Measurements from ENCODE around the gene ARFGEF2. TPM values are rescaled to one million over a fixed set of nuclear protein-coding genes. Genes with fewer than 3 reads are reported as not detected.

ARFGEF2 gene
- total and polyA plus RNA-seq, 2 of the 4 experiments (the other 2 are of a cell fraction) = 10.3 to 39.1 TPM

GRCh38 chr20:48875233-48875913 is 46.1 kb upstream of the ARFGEF2 start:
- H3K9me1 ChIP-seq (ENCODE audit: insufficient read depth, low read length) = no peaks in the 10 kb centered on the region
- H3K18ac ChIP-seq (ENCODE audit: low read depth, low read length) = no peak overlapping the region
- H3K56ac ChIP-seq (ENCODE audit: extremely low read depth, insufficient read depth, low read length) = no peak overlapping the region
- H4K5ac ChIP-seq (ENCODE audit: low read depth, low read length) = no peak overlapping the region
- no peak overlapping the region for H2BK20ac ChIP-seq (ENCODE audit: low read depth, low read length)
- no peaks in the 10 kb centered on the region for H3K36me3 ChIP-seq (ENCODE audit: control insufficient read depth, insufficient read depth, low read length)
- H3K4me3 ChIP-seq (ENCODE audit: insufficient read depth, low read depth, low read length) = no peak overlapping the region
- dilution Hi-C loops (cut with HindIII; ENCODE audit: low sequenced_read_pairs, unreplicated experiment) (no loop called here), in situ Hi-C loops (cut with MboI; ENCODE audit: low sequenced_read_pairs) (loop anchor here (25.0 kb wide), 1 partner anchor 88 kb away; no protein-coding TSS in a partner anchor), intact Hi-C loops (cut with micrococcal nuclease) (no loop called here)
- H3K27me3 ChIP-seq (ENCODE audit: control insufficient read depth, insufficient read depth, low read length) = peaks cover 10% of the 10 kb centered on the region; the same call in 1 of the 2 replicates
- H3K79me1 ChIP-seq (ENCODE audit: low read depth in 1 of 2, low read length in 2 of 2) = no peaks in the 10 kb centered on the region
- 0 out of 2 replicates have a peak, but pooled peaks cover 2% of the 10 kb centered on the region for H3K9me3 ChIP-seq (ENCODE audit: control insufficient read depth, insufficient read depth, low read length)
- ATAC-seq (ENCODE audit: low read depth) (no peak), DNase-seq (no peak)
- H3K27ac ChIP-seq (ENCODE audit: insufficient read depth, low read length) = no peak overlapping the region
- 78% methylated on average over 12 of the region's 17 CpGs; no CpG with 5 or more reads in 1 of the 2 experiments for WGBS, 2 experiments (ENCODE audit: extremely low coverage in 2 of 2, insufficient read length in 1 of 2)
- H4K20me1 ChIP-seq (ENCODE audit: insufficient read depth, low read length) = no peaks in the 10 kb centered on the region
- no peak overlapping the region for H4K8ac ChIP-seq (ENCODE audit: low read depth in 2 of 2, low read length in 2 of 2)
- H3K9ac ChIP-seq (ENCODE audit: low read depth, low read length) = no peak overlapping the region
- ChIA-PET CTCF (interaction anchor here (0.6 kb wide), 1 partner anchor 29 kb away, joined by 4 read pairs; no protein-coding TSS in a partner anchor), POLR2A (ENCODE audit: unreplicated experiment) (no interaction called here)
- no peak overlapping the region for H3K4ac ChIP-seq (ENCODE audit: low read depth, low read length)
- H2BK120ac ChIP-seq (ENCODE audit: low read depth, low read length) = no peak overlapping the region
- no peaks in the 10 kb centered on the region for H3K4me1 ChIP-seq (ENCODE audit: control insufficient read depth, insufficient read depth, low read length)
- H2AFZ ChIP-seq (replicated peaks; ENCODE audit: low read length, poor library complexity) = peak overlapping the region; percentile 21
- TF ChIP-seq, protein P1, sequence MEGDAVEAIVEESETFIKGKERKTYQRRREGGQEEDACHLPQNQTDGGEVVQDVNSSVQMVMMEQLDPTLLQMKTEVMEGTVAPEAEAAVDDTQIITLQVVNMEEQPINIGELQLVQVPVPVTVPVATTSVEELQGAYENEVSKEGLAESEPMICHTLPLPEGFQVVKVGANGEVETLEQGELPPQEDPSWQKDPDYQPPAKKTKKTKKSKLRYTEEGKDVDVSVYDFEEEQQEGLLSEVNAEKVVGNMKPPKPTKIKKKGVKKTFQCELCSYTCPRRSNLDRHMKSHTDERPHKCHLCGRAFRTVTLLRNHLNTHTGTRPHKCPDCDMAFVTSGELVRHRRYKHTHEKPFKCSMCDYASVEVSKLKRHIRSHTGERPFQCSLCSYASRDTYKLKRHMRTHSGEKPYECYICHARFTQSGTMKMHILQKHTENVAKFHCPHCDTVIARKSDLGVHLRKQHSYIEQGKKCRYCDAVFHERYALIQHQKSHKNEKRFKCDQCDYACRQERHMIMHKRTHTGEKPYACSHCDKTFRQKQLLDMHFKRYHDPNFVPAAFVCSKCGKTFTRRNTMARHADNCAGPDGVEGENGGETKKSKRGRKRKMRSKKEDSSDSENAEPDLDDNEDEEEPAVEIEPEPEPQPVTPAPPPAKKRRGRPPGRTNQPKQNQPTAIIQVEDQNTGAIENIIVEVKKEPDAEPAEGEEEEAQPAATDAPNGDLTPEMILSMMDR (conservative IDR thresholded peaks at IDR 0.05; ENCODE audit: low read depth, low read length) = no peak
- TF ChIP-seq, protein P2, sequence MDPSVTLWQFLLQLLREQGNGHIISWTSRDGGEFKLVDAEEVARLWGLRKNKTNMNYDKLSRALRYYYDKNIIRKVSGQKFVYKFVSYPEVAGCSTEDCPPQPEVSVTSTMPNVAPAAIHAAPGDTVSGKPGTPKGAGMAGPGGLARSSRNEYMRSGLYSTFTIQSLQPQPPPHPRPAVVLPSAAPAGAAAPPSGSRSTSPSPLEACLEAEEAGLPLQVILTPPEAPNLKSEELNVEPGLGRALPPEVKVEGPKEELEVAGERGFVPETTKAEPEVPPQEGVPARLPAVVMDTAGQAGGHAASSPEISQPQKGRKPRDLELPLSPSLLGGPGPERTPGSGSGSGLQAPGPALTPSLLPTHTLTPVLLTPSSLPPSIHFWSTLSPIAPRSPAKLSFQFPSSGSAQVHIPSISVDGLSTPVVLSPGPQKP (IDR thresholded peaks at IDR 0.05; ENCODE audit: borderline replicate concordance, low read depth, low read length) = no peak
- TF ChIP-seq BHLHE40 (IDR thresholded peaks at IDR 0.05; ENCODE audit: low read depth, low read length) (no peak), RAD21 (IDR thresholded peaks at IDR 0.05; ENCODE audit: low read length) (no peak), MAZ (IDR thresholded peaks at IDR 0.05; ENCODE audit: borderline replicate concordance, low read depth, low read length) (no peak), MXI1 (IDR thresholded peaks at IDR 0.05; ENCODE audit: borderline replicate concordance, low read depth, low read length) (no peak), RCOR1 (IDR thresholded peaks at IDR 0.05; ENCODE audit: insufficient replicate concordance, low read length) (no peak), CHD1 (IDR thresholded peaks at IDR 0.05; ENCODE audit: low read depth, low read length) (no peak), FOS (IDR thresholded peaks at IDR 0.05; ENCODE audit: low read depth, low read length) (no peak), RFX5 (IDR thresholded peaks at IDR 0.05; ENCODE audit: low read depth, low read length) (no peak), POLR2A (IDR thresholded peaks at IDR 0.05; ENCODE audit: low read depth, low read length) (no peak), SMC3 (IDR thresholded peaks at IDR 0.05; ENCODE audit: low read depth, low read length) (no peak), NFE2L2 (IDR thresholded peaks at IDR 0.05; ENCODE audit: low read depth, low read length) (no peak), MAFK (IDR thresholded peaks at IDR 0.05; ENCODE audit: low read depth, low read length) (no peak), CEBPB (IDR thresholded peaks at IDR 0.05; ENCODE audit: low read depth, low read length) (no peak)
- TF ChIP-seq, protein P3, sequence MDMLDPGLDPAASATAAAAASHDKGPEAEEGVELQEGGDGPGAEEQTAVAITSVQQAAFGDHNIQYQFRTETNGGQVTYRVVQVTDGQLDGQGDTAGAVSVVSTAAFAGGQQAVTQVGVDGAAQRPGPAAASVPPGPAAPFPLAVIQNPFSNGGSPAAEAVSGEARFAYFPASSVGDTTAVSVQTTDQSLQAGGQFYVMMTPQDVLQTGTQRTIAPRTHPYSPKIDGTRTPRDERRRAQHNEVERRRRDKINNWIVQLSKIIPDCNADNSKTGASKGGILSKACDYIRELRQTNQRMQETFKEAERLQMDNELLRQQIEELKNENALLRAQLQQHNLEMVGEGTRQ (IDR thresholded peaks at IDR 0.05; ENCODE audit: low read depth, low read length) = no peak
- no peak overlapping the region for H2AK5ac ChIP-seq (ENCODE audit: low read depth, low read length)
- H3K4me2 ChIP-seq (ENCODE audit: low read depth, low read length) = no peak overlapping the region
- no peak overlapping the region for H4K91ac ChIP-seq (ENCODE audit: insufficient read depth, low read depth, low read length)
- BruUV-seq (replicated peaks) = no TSS peak
- peak overlapping the region; percentile 55 for H2AK9ac ChIP-seq (replicated peaks; ENCODE audit: low read depth, low read length, poor library complexity)
- no peak overlapping the region for H3K14ac ChIP-seq (replicated peaks; ENCODE audit: low read depth, low read length)
- no peak overlapping the region for H2BK15ac ChIP-seq (ENCODE audit: low read depth, low read length)
- no peak overlapping the region for H3K23ac ChIP-seq (ENCODE audit: low read depth, low read length)
- no peak overlapping the region for H2BK5ac ChIP-seq (ENCODE audit: low read depth, low read length, poor library complexity, severe bottlenecking)

All from IMR-90 (cell line).